CD1c-positive myeloid dendritic cell (primary cell): ENCODE measurements around the gene CMTM5.
"Not testable (repeated sequence)": the region's sequence is repeated elsewhere in the genome, so short reads cannot be mapped to it uniquely, and the experiment has no call there.

Experiments
- DNase-seq: peaks from one replicate; pipeline ENCODE4 v3.0.0-alpha.2; 2016; ENCODE audit errors: extremely low spot score

Gene CMTM5

DNA sequence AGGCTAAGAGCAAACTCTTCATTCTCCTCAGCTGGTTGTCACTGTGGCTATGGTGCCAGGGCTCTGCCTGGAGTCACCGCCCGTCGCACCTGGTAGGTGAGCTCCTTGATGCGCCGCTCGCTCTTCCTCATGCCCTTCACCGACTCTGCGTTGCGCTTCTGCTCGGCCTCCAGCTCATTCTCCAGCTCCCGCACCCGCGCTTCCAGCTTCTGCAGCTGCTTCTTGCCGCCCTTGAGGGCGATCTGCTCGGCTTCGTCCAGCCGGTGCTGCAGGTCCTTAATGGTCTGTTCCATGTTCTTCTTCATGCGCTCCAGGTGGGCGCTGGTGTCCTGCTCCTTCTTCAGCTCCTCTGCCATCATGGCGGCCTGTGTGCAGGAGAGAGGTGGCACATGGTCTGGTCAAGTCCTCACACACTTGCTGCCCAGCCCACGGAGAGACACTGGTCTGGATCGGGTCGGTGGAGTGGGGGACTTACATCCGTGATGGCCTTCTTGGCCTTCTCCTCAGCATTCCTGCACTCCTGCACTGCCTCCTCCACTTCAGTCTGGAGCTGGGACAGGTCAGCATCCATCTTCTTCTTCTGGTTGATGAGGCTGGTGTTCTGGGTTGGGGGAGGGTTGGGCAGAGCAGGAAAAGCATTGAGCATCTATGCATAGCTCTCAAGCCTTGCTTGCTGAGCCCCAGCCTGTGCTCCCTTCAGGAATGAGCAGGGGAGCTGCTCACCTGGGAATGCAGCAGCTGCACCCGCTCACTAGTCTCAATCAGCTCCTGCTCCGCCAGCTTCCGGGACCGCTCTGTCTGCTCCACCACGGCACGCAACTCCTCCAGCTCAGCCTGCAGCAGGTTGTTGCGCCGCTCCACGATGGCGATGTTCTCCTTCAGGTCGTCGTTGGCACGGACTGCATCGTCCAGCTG lies 38.3 kb downstream of the CMTM5 start:
- DNase-seq = no peak

DNA sequence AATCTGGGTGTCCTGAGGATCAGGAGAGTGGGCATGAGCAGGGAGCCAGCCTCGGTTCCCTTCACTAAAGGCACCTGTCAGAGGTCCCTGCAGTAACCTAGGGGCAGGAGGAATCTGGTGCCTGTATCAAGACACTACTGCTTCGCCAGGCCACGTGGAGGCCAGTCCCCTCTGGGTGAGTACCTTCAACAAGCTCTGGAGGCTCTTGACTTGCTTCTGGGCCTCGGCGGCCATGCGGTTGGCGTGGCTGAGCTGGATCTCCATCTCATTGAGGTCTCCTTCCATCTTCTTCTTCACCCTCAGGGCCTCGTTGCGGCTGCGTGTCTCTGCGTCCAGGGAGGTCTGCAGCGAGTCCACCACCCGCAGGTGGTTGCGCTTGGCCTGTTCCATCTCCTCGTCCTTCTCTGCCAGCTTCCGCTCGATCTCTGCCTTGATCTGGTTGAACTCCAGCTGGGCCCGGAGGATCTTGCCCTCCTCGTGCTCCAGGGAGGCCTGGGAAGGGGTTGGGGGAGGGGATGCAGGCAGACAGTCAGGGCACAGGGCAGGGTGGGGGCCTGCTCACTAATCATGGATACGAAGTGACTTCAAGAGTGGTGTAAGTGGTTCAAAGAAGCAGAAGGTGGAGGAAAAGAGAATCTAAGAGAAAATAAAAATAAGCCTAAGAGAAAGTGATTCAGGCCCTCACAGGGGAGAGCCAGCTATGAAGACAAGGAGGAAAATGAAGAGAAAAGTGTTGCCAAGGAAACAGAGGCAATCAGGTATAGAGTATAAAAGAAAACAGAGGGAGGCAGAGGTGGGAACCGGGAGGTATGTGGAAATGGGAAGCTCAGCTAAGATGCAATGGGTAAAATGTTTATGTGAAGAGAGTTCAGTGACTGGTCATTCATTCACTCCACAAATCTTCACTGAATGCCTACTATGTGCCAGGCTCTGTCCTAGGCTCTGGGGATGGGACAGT lies 39.3 kb downstream of the CMTM5 start:
- DNase-seq = no peak

DNA sequence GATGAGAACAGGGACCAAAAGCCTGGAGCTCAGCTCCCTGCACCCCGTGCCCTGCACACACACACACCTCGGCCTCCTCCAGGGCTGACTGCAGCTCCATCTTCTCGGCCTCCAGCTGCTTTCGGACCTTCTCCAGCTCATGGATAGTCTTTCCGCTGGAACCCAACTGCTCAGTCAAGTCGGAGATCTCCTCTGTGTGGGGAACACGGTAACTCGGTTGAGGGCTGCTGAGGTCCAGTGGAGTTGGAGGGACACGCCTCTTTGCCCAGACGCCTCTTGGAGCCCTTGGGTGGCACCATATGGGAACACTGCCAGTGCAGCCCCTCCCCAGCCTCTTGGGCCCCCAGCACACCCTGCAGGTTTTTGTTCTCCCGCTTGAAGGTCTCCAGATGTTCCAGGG lies 40.0 kb downstream of the CMTM5 start:
- no peak for DNase-seq

- DNase-seq = not testable (repeated sequence)
Measured at GRCh38 chr14:23417269-23417668, 40.4 kb downstream of the CMTM5 start.

- DNase-seq = no peak
Measured at GRCh38 chr14:23418021-23418420, 41.2 kb downstream of the CMTM5 start.

DNA sequence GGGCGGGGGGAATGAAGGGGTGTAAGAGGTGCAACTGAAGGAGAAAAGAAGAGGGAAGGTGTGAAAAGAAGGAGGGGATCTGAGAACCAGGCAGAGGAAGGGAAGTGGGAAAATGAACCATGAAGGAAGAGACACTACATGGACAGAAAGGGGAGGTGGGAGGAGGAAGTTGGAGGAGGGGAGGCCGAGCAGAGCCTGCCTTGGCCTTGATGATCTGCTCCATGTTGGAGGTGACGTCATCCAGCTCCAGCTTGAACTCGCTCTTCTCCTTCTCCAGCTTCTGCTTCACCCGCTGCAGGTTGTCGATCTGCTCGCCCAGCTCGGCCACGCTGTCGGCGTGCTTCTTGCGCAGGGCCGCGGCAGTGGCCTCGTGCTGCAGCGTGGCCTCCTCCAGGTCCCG lies 42.8 kb downstream of the CMTM5 start:
- DNase-seq = not testable (repeated sequence)

GRCh38 chr14:23421594-23421993 lies 44.7 kb downstream of the CMTM5 start:
- no peak for DNase-seq

DNA sequence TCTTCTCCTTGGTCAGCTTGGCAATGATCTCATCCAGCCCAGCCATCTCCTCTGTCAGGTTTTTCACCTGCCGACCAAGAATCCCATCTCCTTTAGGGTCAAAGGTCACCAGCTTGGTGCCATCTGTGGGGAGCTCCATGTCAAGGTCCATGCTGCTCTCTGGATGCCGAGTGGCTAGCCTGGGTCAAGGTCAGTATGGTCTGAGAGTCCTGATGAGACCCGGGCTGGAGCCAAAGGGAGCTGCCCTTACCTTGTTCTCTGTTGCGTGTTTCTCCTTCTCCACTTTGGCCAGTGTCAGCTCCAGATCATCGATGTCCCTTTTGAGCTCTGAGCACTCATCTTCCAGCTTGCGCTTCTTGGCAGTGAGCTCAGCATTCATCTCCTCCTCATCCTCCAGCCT lies 46.8 kb downstream of the CMTM5 start:
- DNase-seq = no peak

DNA sequence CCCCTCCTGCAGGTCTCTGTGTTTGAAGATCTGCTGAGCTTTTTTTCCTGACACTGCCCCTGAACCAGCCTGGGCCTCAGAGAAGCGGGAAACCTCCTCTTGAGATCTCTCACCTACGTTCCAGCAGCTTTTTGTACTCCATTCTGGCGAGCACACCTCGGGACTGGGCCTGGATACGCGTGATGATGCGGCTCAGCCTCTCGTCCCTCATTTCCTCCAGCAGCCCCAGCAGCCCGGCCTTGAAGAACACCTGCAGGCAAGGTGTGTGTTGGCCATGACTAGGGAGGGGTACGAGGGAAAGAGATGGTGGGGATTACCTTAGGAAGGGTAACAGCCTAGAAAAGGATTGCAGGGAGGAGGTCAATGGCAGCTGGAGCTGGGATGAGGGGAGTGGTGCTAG lies 48.3 kb downstream of the CMTM5 start:
- no peak for DNase-seq

GRCh38 chr14:23425798-23426197 lies 49.0 kb downstream of the CMTM5 start:
- not testable (repeated sequence) for DNase-seq

GRCh38 chr14:23428686-23429495 lies 52.0 kb downstream of the CMTM5 start:
- DNase-seq = no peak
